IMR-90 (cell line): Measurements from ENCODE around the gene LSM2. TPM values are rescaled to one million over a fixed set of nuclear protein-coding genes. Genes with fewer than 3 reads are reported as not detected.

Experiments
- ATAC-seq: fragments of 200-7000 bp; cut with Tn5 transposase; 2 replicates; pipeline ENCODE4 v1.9.1; 2020; ENCODE audit warnings: low read depth, mild to moderate bottlenecking, moderate library complexity
- BruUV-seq: library from RNA; stranded (reverse); fragments of 400-500 nt; replicated peaks from 2 replicates; lab custom pipeline; 2021; lab: Mats Ljungman, UMichigan
- CTCF ChIA-PET: fragments of 300-600 bp; formaldehyde crosslinking; extraction: SDS; loops from one replicate; lab custom pipeline; 2021; ENCODE audit warnings: antibody characterized with exemption; lab: Yijun Ruan, JAX
- POLR2A ChIA-PET: fragments of 300-600 bp; sonication (Branson Sonifier 250); formaldehyde crosslinking; loops from one replicate; lab custom pipeline; 2022; ENCODE audit warnings: antibody characterized with exemption; ENCODE audit not compliant: unreplicated experiment; lab: Charles Lee
- DNase-seq: peaks from one replicate; pipeline ENCODE4 v3.0.0; 2013
- H2AFZ ChIP-seq: replicated peaks from 2 replicates; pipeline ENCODE3; 2013; ENCODE audit warnings: low read length, mild to moderate bottlenecking; ENCODE audit not compliant: poor library complexity
- H2AK5ac ChIP-seq: 2 replicates; pipeline ENCODE4 v1.6.1; 2013; ENCODE audit warnings: low read depth, low read length, inconsistent platforms
- H2AK9ac ChIP-seq: replicated peaks from 2 replicates; pipeline ENCODE3; 2013; ENCODE audit warnings: mild to moderate bottlenecking, low read depth, low read length, moderate library complexity; ENCODE audit not compliant: poor library complexity
- H2BK120ac ChIP-seq: 2 replicates; pipeline ENCODE4 v1.6.1; 2013; ENCODE audit warnings: low read depth, low read length, inconsistent platforms
- H2BK15ac ChIP-seq: 3 replicates; pipeline ENCODE4 v1.6.1; 2013; ENCODE audit warnings: low read depth, low read length, inconsistent platforms
- H2BK20ac ChIP-seq: 2 replicates; pipeline ENCODE4 v1.6.1; 2013; ENCODE audit warnings: low read depth, mild to moderate bottlenecking, inconsistent platforms, low read length, moderate library complexity
- H2BK5ac ChIP-seq: 2 replicates; pipeline ENCODE4 v1.6.1; 2013; ENCODE audit warnings: mild to moderate bottlenecking, low read depth, low read length, inconsistent platforms; ENCODE audit not compliant: poor library complexity, severe bottlenecking
- H3K14ac ChIP-seq: replicated peaks from 2 replicates; pipeline ENCODE4 v1.6.1; 2013; ENCODE audit warnings: low read depth, low read length, inconsistent platforms
- H3K18ac ChIP-seq: 2 replicates; pipeline ENCODE4 v1.6.1; 2013; ENCODE audit warnings: low read depth, low read length, control low read depth
- H3K23ac ChIP-seq: 2 replicates; pipeline ENCODE4 v1.6.1; 2013; ENCODE audit warnings: low read depth, low read length, inconsistent platforms
- H3K27ac ChIP-seq: 2 replicates; pipeline ENCODE4 v1.5.1; 2013; ENCODE audit warnings: mild to moderate bottlenecking, control low read depth, low read length; ENCODE audit not compliant: insufficient read depth
- H3K27me3 ChIP-seq: 2 replicates; pipeline ENCODE4 v1.6.1; 2013; ENCODE audit warnings: low read length; ENCODE audit not compliant: control insufficient read depth, insufficient read depth
- H3K36me3 ChIP-seq: 2 replicates; pipeline ENCODE4 v1.6.1; 2013; ENCODE audit warnings: low read length, mixed read lengths; ENCODE audit not compliant: control insufficient read depth, insufficient read depth
- H3K4ac ChIP-seq: 2 replicates; pipeline ENCODE4 v1.6.1; 2013; ENCODE audit warnings: low read depth, low read length, inconsistent platforms
- H3K4me1 ChIP-seq: 2 replicates; pipeline ENCODE4 v1.6.1; 2013; ENCODE audit warnings: low read length, mixed read lengths; ENCODE audit not compliant: control insufficient read depth, insufficient read depth
- H3K4me2 ChIP-seq: 2 replicates; pipeline ENCODE4 v1.6.1; 2013; ENCODE audit warnings: low read depth, mild to moderate bottlenecking, control low read depth, low read length, moderate library complexity
- H3K4me3 ChIP-seq: 2 replicates; pipeline ENCODE4 v1.5.1; 2013; ENCODE audit warnings: low read depth, mild to moderate bottlenecking, control low read depth, low read length, moderate library complexity; ENCODE audit not compliant: insufficient read depth
- H3K56ac ChIP-seq: 2 replicates; pipeline ENCODE4 v1.6.1; 2013; ENCODE audit warnings: low read length, inconsistent platforms; ENCODE audit not compliant: insufficient read depth; ENCODE audit errors: extremely low read depth
- H3K79me1 ChIP-seq, 2 experiments: 2 replicates each; pipeline ENCODE4 v1.6.1; 2013; ENCODE audit warnings: low read length in 2 of 2, inconsistent platforms in 1 of 2, low read depth in 1 of 2
- H3K9ac ChIP-seq: 2 replicates; pipeline ENCODE4 v1.6.1; 2013; ENCODE audit warnings: low read depth, low read length, control low read depth
- H3K9me1 ChIP-seq: 2 replicates; pipeline ENCODE4 v1.6.1; 2013; ENCODE audit warnings: low read length, inconsistent platforms; ENCODE audit not compliant: insufficient read depth
- H3K9me3 ChIP-seq: 2 replicates; pipeline ENCODE4 v1.6.1; 2013; ENCODE audit warnings: low read length; ENCODE audit not compliant: control insufficient read depth, insufficient read depth
- H4K20me1 ChIP-seq: 2 replicates; pipeline ENCODE4 v1.6.1; 2013; ENCODE audit warnings: low read length, inconsistent platforms; ENCODE audit not compliant: insufficient read depth
- H4K5ac ChIP-seq: 2 replicates; pipeline ENCODE4 v1.6.1; 2013; ENCODE audit warnings: mild to moderate bottlenecking, low read depth, low read length, control low read depth
- H4K8ac ChIP-seq, 2 experiments: 2 replicates each; pipeline ENCODE4 v1.6.1; 2013; ENCODE audit warnings: low read depth in 2 of 2, low read length in 2 of 2, control low read depth in 1 of 2, inconsistent platforms in 1 of 2
- H4K91ac ChIP-seq: 2 replicates; pipeline ENCODE4 v1.6.1; 2013; ENCODE audit warnings: low read depth, low read length, inconsistent platforms; ENCODE audit not compliant: insufficient read depth
- CEBPB ChIP-seq: IDR thresholded peaks from 2 replicates; pipeline ENCODE4 v1.6.1; 2012; ENCODE audit warnings: low read depth, low read length, improper control_type of control experiment
- CTCF ChIP-seq: conservative IDR thresholded peaks from 2 replicates; pipeline ENCODE4 v1.5.1; 2012; ENCODE audit warnings: mild to moderate bottlenecking, low read depth, low read length, improper control_type of control experiment
- NFE2L2 ChIP-seq: fragments of 150-350 bp; IDR thresholded peaks from 2 replicates; pipeline ENCODE4 v1.6.1; 2016; ENCODE audit warnings: low read depth, mild to moderate bottlenecking, low read length
- RFX5 ChIP-seq: IDR thresholded peaks from 2 replicates; pipeline ENCODE4 v1.8.0; 2012; ENCODE audit warnings: low read depth, mild to moderate bottlenecking, low read length, moderate library complexity
- USF2 ChIP-seq: fragments of 150-350 bp; IDR thresholded peaks from 2 replicates; pipeline ENCODE4 v1.6.1; 2017; ENCODE audit warnings: mild to moderate bottlenecking, antibody characterized with exemption, low read length, low read depth
- WGBS, 2 experiments: methylation state at CpG; one replicate each; pipeline versions ENCODE4 v1.1.5 to v1.1.7; 2013; ENCODE audit warnings: missing lambda C conversion rate in 2 of 2; ENCODE audit not compliant: insufficient read length in 1 of 2; ENCODE audit errors: extremely low coverage in 2 of 2; 5-methylcytosine and 5-hydroxymethylcytosine counted together
- dilution Hi-C: fragments of 300-500 bp; cut with HindIII; formaldehyde crosslinking; loops from one replicate; pipeline ENCODE4 v1.14.3; 2018; ENCODE audit warnings: low sequenced_read_pairs; ENCODE audit not compliant: unreplicated experiment
- in situ Hi-C: fragments of 300-500 bp; cut with MboI; formaldehyde crosslinking; loops from 3 replicates; pipeline ENCODE4 v1.14.3; 2019; ENCODE audit warnings: low sequenced_read_pairs, inconsistent platforms, mixed read lengths
- intact Hi-C: fragments of 100-400 bp; cut with micrococcal nuclease; formaldehyde crosslinking; loops from 2 replicates; pipeline ENCODE4 v1.10.0; 2022
- polyA plus RNA-seq, 3 experiments: library from polyadenylated mRNA; depleted of rRNA; stranded (reverse); fragments of >200 nt; gene quantifications; 2 replicates each; pipeline ENCODE4 v1.2.3, GENCODE V29; 2012; ENCODE audit warnings: low replicate concordance in 1 of 3
- total RNA-seq: library from RNA; depleted of rRNA; stranded (reverse); fragments of >200 nt; gene quantifications from 2 replicates; pipeline ENCODE4 v1.2.3, GENCODE V29; 2012

LSM2 gene
- total and polyA plus RNA-seq, 2 of the 4 experiments (the other 2 are of a cell fraction), result 56.3 to 61.0 TPM

DNA sequence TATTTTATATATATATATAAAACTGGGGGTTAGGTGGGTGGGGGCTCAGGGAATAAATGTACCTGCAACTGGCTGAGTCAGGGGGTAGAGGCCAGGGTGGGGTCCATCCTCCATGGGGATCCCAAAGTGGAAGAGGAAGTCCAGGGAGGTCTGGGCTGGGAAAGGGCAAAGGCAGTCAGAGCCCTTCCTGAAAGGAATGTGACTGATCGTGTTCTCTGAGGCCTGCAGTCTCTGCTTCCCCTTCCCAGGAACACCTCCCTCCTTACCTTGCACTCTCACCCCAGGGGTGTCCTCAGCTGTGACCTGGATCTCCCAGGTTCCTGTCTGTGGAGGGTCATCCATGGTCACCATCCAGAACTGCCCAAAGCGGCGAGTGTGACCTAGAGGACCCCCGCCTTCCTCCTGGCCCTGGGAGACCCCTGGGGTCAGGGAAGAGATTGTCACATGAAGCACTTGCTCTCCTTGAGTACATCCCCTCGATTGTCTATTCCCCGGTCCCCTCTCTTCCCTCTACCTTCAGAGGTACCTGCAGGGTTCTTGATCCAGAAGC lies 39.6 kb downstream of the LSM2 start:
- Histone ChIP-seq H3K4me3 (no peak overlapping the region), H4K91ac (no peak overlapping the region), H2AK5ac (no peak overlapping the region), H2BK120ac (no peak overlapping the region), H2BK20ac (no peak overlapping the region), H3K27ac (no peak overlapping the region), H2AK9ac (peak overlapping the region; percentile 70), H2BK15ac (no peak overlapping the region), H3K79me1 (no peaks in the 10 kb centered on the region), H3K56ac (no peak overlapping the region), H3K9me1 (peaks cover 9% of the 10 kb centered on the region), H3K4ac (no peak overlapping the region), H4K20me1 (no peaks in the 10 kb centered on the region), H2BK5ac (no peak overlapping the region), H3K27me3 (no peaks in the 10 kb centered on the region), H3K14ac (no peak overlapping the region), H3K4me1 (peaks cover 4% of the 10 kb centered on the region), H3K18ac (no peak overlapping the region), H3K36me3 (no peaks in the 10 kb centered on the region), H4K8ac (no peak overlapping the region), H4K5ac (no peak overlapping the region), H3K9ac (no peak overlapping the region), H3K4me2 (no peak overlapping the region), H2AFZ (peak overlapping the region; percentile 72), H3K23ac (no peak overlapping the region), H3K9me3 (no peaks in the 10 kb centered on the region)
- TF ChIP-seq CTCF, result no peak
- TF ChIP-seq USF2, result no peak
- no peak for TF ChIP-seq CEBPB
- no peak for TF ChIP-seq RFX5
- no peak for TF ChIP-seq NFE2L2
- no CpG with 5 or more reads among the region's 6 CpGs for WGBS, 2 experiments
- BruUV-seq, result no TSS peak
- DNase-seq (no peak), ATAC-seq (no peak)
- in situ Hi-C loops (no loop called here), dilution Hi-C loops (no loop called here), intact Hi-C loops (no loop called here)
- ChIA-PET CTCF (no interaction called here), POLR2A (no interaction called here)
